ACHN (cell line): ENCODE measurements around the gene GTF2H1.

Source experiments
- DNase-seq: peaks from one replicate; pipeline ENCODE4 v3.0.0-alpha.2; 2015
- in situ Hi-C: cut with HindIII; loops from 2 replicates; pipeline ENCODE4 v1.10.0; 2017; ENCODE audit warnings: low sequenced_read_pairs, low pct_ligation_motif_present, low pct_unique_long_range_greater_than_20kb

Gene GTF2H1

DNA sequence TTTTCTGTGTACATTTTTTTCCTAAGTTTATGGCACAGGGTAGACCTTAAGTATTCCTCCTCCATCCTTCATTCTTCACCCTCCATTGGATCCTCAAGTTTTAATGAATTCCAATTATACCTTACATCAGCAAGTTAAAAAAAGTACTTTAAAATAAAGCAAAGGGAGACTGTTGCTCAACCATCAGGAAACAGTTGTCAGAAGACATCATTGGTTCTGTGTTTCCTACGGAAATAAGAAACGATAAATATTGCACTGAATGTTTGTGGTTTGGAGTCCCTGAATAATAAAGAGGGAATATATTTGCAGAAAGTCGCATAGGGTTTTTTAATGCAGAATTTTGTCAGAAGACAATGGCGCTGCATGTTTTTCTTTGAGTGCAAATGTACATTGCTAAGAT is 43.9 kb downstream of the GTF2H1 start:
- in situ Hi-C loops = no loop called here

GRCh38 chr11:18367431-18367830 is 45.1 kb downstream of the GTF2H1 start:
- no peak for DNase-seq
- in situ Hi-C loops = no loop called here

More for the DNA sequence above, 43.9 kb downstream of the GTF2H1 start:
- no peak for DNase-seq

GRCh38 chr11:18368221-18368620 is 45.9 kb downstream of the GTF2H1 start:
- DNase-seq = no peak
- in situ Hi-C loops = no loop called here

- DNase-seq = no peak
These were observed 47.0 kb downstream of the GTF2H1 start for GRCh38 chr11:18369398-18369797.

GRCh38 chr11:18371279-18371678 is 48.9 kb downstream of the GTF2H1 start:
- no peak for DNase-seq
- in situ Hi-C loops = no loop called here

More at GRCh38 chr11:18369398-18369797, 47.0 kb downstream of the GTF2H1 start:
- in situ Hi-C loops = no loop called here

GRCh38 chr11:18372201-18372600 is 49.8 kb downstream of the GTF2H1 start:
- in situ Hi-C loops = no loop called here
- DNase-seq = no peak

DNA sequence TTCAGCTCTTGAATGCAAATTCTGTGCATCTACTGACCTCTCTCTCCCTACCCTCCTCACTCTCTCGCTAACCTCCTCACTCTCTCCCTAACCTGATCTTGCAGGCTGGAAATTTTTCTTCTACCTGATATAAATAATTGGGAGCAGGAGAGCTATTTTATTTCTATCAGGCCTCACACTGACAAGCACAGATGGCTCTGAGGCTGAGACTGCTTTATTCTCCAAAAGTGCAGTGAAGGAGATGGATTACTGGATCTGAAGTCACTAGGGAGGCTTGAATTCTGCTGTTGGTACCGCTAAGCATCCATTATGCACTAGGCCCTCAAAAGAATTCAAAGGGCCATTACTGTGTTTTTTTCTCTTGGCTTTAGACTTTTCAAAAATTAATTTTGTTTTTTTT is 52.6 kb downstream of the GTF2H1 start:
- no peak for DNase-seq
- in situ Hi-C loops = no loop called here

DNA sequence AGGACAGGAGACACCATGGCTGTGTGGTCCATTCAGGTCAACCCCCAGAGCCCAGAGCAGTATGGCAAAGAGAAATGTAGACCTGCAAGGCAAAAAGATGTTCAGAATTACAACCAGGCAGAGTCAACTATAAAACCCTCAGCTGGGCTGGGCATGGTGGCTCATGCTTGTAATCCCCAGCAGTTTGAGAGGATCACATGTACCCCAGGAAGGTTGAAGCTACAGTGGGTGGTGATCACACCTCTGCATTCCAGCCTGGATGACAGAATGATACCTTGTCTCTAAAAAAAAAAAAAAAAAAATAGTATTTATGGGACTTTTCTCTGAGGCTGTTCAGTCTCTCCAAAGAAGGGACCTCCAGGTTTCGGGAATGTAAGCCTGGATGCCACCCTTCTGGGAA is 53.6 kb downstream of the GTF2H1 start:
- in situ Hi-C loops = no loop called here
- no peak for DNase-seq

DNA sequence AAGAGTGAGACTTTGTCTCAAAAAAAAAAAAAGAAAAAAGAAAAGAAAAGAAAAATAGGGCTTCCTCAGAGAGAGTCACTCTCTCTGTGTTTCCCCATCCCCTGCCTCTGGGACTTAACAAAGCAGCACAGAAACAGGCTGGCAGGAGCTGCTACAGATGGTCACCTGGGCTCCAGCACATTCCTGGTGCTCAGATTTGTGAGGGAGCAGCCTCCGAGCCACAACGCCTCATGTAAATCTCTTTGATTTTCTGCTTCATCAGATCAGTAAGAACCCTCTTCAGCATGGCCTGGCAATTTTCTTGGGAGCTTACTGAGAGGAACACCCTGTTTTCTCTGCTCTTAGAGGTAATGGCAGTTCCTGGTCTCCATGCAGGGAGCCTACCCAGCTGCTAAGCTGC is 56.8 kb downstream of the GTF2H1 start:
- no peak for DNase-seq
- in situ Hi-C loops = no loop called here

GRCh38 chr11:18383388-18384156 is 61.2 kb downstream of the GTF2H1 start:
- in situ Hi-C loops = no loop called here
- peak; percentile 97 for DNase-seq

DNA sequence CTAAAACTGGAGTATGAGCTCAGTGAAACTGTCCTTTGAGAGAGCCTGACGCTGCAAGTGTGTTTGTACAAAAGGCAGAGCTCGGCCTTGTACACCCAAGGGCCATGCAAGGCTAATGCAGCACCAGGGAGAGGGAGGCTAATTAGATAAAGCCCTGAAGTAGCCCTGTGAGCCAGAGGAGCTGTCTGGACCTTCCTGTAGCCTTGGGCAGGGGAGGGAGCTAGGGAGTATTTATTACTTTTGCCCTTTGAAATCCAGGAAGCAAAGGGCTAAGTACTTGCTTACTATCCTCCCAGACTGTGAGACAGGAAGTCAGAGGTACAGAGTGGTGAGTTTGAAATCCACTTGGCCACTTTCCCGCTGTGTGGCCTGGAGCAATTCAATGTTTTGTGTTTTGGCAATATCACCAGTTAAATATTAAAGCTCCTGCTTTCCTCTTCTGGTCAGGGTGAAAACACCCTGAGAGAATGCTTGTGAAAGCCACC is 61.8 kb downstream of the GTF2H1 start:
- DNase-seq = peak; percentile 84

GRCh38 chr11:18390088-18390487 is 67.7 kb downstream of the GTF2H1 start:
- no peak for DNase-seq
- in situ Hi-C loops = no loop called here

More for the DNA sequence above, 61.8 kb downstream of the GTF2H1 start:
- in situ Hi-C loops = no loop called here

DNA sequence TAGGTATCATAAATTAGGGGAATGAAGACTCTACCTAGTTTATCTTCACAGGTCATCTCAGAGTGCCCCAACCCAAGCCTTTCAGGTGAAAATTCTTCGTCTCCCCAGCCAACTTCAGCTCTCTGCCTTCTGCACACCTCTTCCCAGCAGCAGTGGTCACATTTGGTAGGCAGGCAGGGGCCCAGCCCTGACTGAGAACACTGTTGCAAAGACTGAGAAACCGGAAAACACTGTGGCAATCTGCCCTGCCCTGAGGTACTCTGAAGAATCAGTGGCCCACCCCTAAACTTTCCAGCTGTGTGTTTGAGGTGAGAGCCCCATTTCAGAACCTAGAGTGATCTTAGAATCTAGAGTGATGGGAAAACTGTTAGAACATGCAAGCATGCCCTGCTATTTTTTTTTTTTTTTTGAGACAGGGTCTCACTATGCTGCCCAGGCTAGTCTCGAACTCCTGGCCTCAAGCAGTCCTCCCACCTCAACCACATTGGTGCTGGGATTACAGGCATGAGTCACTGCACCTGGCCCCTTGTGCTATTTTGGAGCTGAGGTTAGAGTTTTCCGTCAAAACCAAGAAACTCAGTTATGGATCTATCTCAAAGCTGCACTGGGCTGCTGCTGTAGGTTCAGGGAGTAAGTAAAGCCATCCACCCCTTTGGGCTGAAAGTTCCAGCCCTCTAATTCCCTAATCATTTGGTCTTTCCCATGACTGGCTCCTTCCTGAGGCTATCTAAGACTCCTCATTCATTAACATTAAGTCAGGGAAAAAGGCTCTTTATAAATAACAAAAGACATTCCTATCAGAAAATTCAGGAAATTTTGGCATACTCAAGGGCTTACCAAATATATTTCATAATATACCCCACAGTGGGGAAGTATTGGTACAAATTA is 70.3 kb downstream of the GTF2H1 start:
- DNase-seq = no peak
- in situ Hi-C loops = no loop called here

DNA sequence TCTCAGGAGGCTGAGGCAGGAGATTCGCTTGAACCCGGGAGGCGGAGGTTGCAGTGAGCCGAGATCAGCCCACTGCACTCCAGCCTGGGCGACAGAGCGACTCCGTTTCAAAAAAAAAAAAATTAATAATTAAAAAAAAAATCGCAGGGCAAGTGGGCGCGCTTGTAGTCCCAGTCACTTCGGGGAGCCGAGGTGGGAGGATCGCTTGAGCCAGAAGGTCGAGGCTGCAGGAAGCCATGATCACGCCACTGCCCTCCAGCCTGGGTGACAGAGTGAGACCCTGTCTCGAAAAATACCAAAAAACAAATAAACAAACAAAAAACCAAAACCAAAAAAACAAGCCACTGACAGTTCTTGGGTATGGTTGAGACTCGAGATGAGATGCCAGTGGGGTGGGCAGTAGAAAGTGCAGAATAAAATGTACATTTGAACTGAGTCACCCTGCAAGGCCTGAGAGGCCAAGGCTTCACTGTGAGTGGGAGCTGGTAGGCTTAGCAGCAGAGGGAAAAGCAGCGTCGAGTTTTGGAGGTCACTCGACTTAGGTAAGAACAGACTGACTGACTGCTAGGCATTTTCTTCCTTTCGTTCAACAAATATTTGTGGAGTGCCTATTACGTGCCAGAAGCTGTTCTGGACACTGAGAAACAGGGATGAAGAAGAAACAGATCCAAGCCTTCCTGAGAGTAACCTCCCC is 71.4 kb downstream of the GTF2H1 start:
- in situ Hi-C loops = no loop called here
- no peak for DNase-seq

DNA sequence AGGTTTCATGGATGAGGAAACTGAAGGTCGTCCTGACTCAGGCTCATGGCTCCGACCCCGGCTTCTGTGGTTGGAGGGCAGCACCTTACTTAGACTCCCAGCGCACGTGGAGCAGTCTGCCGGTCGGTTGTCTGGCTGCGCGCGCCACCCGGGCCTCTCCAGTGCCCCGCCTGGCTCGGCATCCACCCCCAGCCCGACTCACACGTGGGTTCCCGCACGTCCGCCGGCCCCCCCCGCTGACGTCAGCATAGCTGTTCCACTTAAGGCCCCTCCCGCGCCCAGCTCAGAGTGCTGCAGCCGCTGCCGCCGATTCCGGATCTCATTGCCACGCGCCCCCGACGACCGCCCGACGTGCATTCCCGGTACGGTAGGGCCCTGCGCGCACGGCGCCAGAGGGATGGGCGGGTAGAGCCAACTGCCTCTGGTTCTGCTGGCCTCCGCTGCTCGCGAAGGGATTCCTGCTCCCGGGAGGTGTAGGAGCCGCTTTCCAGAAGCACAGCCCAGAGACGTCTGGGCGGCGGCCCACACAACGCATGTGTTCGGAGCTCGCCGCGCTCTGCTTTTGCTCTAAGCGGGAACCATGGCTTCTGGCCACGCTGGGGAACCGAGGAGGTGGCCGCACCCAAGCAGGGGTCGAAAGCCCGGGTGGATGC is 72.0 kb downstream of the GTF2H1 start, which contains the start of gene LDHA:
TSS of gene LDHA (plus strand) at position 289 of the 653 bp plus-strand sequence. CDS start 2,280 bp downstream, outside the sequence.
- in situ Hi-C loops = no loop called here
- peak; percentile 96 for DNase-seq

DNA sequence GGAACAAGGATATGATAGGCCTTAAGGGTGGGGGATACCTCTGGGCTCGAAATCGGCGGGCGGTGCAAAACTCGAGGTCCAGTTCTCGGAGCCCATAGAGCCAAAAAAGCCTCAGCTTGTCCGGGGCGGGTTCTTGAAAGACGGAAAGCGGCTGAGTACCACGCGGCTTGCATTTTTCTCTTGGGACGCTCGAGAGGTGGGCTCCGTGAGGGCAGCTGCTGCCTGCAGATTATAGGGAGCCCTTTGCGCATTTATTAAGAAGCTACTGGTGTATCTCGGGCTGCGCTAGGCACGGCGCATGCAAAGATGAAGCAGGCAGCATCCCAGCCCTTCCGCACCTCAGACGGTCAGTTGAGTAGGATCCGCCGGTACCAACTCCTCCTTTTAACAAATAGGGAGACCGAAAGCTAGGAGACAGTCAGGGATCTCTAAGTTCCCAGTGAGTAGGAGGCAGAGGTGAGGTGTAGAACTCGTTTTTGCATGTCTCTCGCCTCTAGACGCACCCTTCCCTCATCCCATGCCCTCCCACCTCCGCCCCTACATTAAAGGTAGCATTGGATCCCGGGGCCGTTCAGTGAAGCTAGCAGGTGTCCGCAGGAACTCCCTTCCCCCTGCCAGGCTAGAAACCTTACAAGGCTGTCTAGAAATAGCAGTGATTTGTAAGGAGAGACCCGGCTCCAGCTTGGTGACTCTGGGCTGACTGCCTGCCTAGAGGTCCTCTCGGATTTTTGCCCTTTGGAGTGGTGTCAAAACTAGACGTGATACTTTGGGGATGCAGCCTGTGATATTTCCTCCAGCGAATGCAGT is 72.8 kb downstream of the GTF2H1 start:
- in situ Hi-C loops = no loop called here
- peak; percentile 14 for DNase-seq

DNA sequence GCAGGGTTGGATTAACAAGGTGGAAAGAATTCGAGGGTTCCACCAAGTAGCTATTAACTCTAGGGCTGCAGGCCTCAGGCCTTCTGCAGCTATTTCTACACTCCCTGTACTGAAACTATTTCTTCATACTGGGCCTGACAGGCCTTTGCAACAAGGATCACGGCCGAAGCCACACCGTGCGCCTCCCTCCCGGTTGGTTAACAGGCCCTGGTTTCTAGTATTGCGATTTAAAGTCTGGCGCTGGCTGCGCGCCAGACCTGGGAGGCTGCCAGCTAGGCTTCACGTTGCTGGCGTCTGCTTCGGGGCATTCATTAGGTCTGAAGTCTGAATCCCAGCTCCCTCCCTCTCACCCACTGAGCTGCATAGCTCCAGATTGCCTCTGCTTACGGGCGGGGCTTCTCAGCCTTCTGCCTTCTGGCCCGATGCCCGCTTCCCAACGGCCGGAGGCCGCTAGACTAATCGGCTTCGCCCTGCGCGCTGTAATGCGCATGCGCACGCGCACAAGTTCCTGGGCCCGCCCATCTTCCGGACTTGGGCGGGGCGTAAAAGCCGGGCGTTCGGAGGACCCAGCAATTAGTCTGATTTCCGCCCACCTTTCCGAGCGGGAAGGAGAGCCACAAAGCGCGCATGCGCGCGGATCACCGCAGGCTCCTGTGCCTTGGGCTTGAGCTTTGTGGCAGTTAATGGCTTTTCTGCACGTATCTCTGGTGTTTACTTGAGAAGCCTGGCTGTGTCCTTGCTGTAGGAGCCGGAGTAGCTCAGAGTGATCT is 73.6 kb downstream of the GTF2H1 start:
- peak; percentile 97 for DNase-seq
- in situ Hi-C loops = no loop called here
